ENCODE measurements around the gene GLIS1. TPM values are rescaled to one million over a fixed set of nuclear protein-coding genes. Genes with fewer than 3 reads are reported as not detected.

Gene GLIS1
- total and polyA plus RNA-seq, 2 of the 8 experiments (the other 6 are each of a cell fraction or from before 2014, with no cell fraction given) = 0.15 to 0.22 TPM

- H3K36me3 ChIP-seq (ENCODE audit: control insufficient read depth in 2 of 4, insufficient read depth in 4 of 4, low read length in 3 of 4) = no peaks in the 10 kb centered on the region
- no peak for FAIRE-seq
- peaks cover 4 to 6% (median 6%) of the 10 kb centered on the region in 4 experiments; a peak in 6 of 7 replicates for H3K4me1 ChIP-seq (replicated peaks in 1 of 4; ENCODE audit: control insufficient read depth in 3 of 4, insufficient read depth in 4 of 4, low read length in 3 of 4)
- H3K4me3 ChIP-seq (ENCODE audit: extremely low read depth in 1 of 4, insufficient read depth in 2 of 4, low read depth in 3 of 4, low read length in 4 of 4) = no peak overlapping the region
- no peak overlapping the region for H3K14ac ChIP-seq (ENCODE audit: insufficient read length)
- no peak overlapping the region for H3K4me2 ChIP-seq (ENCODE audit: insufficient read depth in 1 of 2, low read depth in 2 of 2, low read length in 2 of 2)
- no peak overlapping the region for H2BK120ac ChIP-seq (replicated peaks; ENCODE audit: low read depth, low read length)
- TF ChIP-seq SAP30 (IDR thresholded peaks at IDR 0.05; ENCODE audit: insufficient read depth, insufficient replicate concordance, low read length) = no peak
- TF ChIP-seq SIN3A (conservative IDR thresholded peaks at IDR 0.05 in 1 of 2, IDR thresholded peaks at IDR 0.05 in 1 of 2; ENCODE audit: low read depth in 1 of 2, low read length in 2 of 2) = no peak
- TF ChIP-seq, protein P1, sequence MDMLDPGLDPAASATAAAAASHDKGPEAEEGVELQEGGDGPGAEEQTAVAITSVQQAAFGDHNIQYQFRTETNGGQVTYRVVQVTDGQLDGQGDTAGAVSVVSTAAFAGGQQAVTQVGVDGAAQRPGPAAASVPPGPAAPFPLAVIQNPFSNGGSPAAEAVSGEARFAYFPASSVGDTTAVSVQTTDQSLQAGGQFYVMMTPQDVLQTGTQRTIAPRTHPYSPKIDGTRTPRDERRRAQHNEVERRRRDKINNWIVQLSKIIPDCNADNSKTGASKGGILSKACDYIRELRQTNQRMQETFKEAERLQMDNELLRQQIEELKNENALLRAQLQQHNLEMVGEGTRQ (IDR thresholded peaks at IDR 0.05; ENCODE audit: low read length) = no peak
- no peak for TF ChIP-seq JUND (IDR thresholded peaks at IDR 0.05; ENCODE audit: low read length)
- H3K4ac ChIP-seq (replicated peaks; ENCODE audit: insufficient read length, low read depth, low read length) = no peak overlapping the region
- no peak overlapping the region for H3K56ac ChIP-seq (replicated peaks; ENCODE audit: insufficient read length, low read depth, low read length)
- no peak overlapping the region for H2BK15ac ChIP-seq (ENCODE audit: low read length)
- no peak for DNase-seq (ENCODE audit: low read depth in 1 of 2, low spot score in 2 of 2)
- no peak overlapping the region for H2BK5ac ChIP-seq (ENCODE audit: low read depth, low read length)
- H4K20me1 ChIP-seq (replicated peaks in 1 of 2; ENCODE audit: control insufficient read depth in 1 of 2, insufficient read depth in 2 of 2, low read length in 2 of 2) = no peaks in the 10 kb centered on the region
- peaks cover 0 to 7% (median 3%) of the 10 kb centered on the region in 4 experiments; a peak in 2 of 7 replicates for H3K27me3 ChIP-seq (replicated peaks in 1 of 4; ENCODE audit: control insufficient read depth in 3 of 4, extremely low read depth in 1 of 4, insufficient read depth in 3 of 4, low read length in 3 of 4)
- no peak overlapping the region for H3K23ac ChIP-seq (ENCODE audit: insufficient read length)
- no peak overlapping the region for H2BK12ac ChIP-seq (ENCODE audit: low read depth, low read length)
- H3K79me1 ChIP-seq (ENCODE audit: low read depth, low read length) = no peaks in the 10 kb centered on the region; the same call in 1 of the 2 replicates
- ChIA-PET POLR2A (ENCODE audit: partially characterized antibody) (no interaction called here), CTCF (ENCODE audit: partially characterized antibody) (interaction anchor here (7.2 to 10.7 kb wide), 2 partner anchors 17 to 192 kb away, joined by 74 to 129 read pairs; no protein-coding TSS in a partner anchor)
- no peak overlapping the region for H4K5ac ChIP-seq (ENCODE audit: insufficient read length, low read depth, low read length)
- peak overlapping the region; percentile 42 for H4K91ac ChIP-seq (replicated peaks; ENCODE audit: insufficient read length, low read length)
- H2BK20ac ChIP-seq (ENCODE audit: low read length) = no peak overlapping the region
- no peaks in the 10 kb centered on the region for H3K79me2 ChIP-seq (ENCODE audit: control insufficient read depth in 1 of 2, insufficient read depth in 2 of 2, low read length in 2 of 2)
- no peak overlapping the region for H2AFZ ChIP-seq (ENCODE audit: low read length)
- H3K9ac ChIP-seq (replicated peaks in 1 of 4; ENCODE audit: extremely low read depth in 1 of 4, low read depth in 3 of 4, low read length in 3 of 4) = no peak overlapping the region
- no peaks in the 10 kb centered on the region for H3K23me2 ChIP-seq (ENCODE audit: low read depth, low read length)
- no peak overlapping the region for H2AK5ac ChIP-seq (ENCODE audit: low read depth, low read length)
- 86% methylated on average over 4 of the region's 4 CpGs; no CpG with 5 or more reads in 1 of the 2 experiments for WGBS, 2 experiments (ENCODE audit: extremely low coverage in 1 of 2, insufficient coverage in 1 of 2, insufficient read length in 1 of 2, insufficient replicate concordance in 2 of 2, low coverage in 1 of 2, low lambda C conversion rate in 2 of 2, missing lambda C conversion rate in 1 of 2)
- no peaks in the 10 kb centered on the region for H3K9me3 ChIP-seq (ENCODE audit: insufficient read depth in 2 of 2, low read depth in 1 of 2, low read length in 1 of 2)
- no peak overlapping the region for H3K18ac ChIP-seq (ENCODE audit: extremely low read depth, low read length)
- no peak overlapping the region for H3K27ac ChIP-seq (ENCODE audit: low read depth, low read length)
- H4K8ac ChIP-seq (ENCODE audit: extremely low read depth, insufficient read depth, low read length) = no peak overlapping the region
Observed at GRCh38 chr1:53678507-53678906, 60.5 kb downstream of the GLIS1 start.

All from H1 (cell line).